MM.1S (cell line): Measurements from ENCODE around the gene UBE2B.

Experiments
- CTCF ChIP-seq: fragments of 300-600 bp; sonication (generic); IDR thresholded peaks from 2 replicates; pipeline ENCODE4 v1.5.1; 2016; ENCODE audit warnings: antibody characterized with exemption, low read length, mixed read lengths
- EZH2 ChIP-seq: fragments of 300-600 bp; sonication (generic); optimal IDR thresholded peaks from 2 replicates; pipeline ENCODE3; 2017; ENCODE audit warnings: low read depth, mild to moderate bottlenecking, antibody characterized with exemption, low read length, mixed read lengths
- EZH2phosphoT487 ChIP-seq: fragments of 300-600 bp; sonication (generic); IDR thresholded peaks from 2 replicates; pipeline ENCODE4 v1.6.1; 2018; ENCODE audit warnings: antibody characterized with exemption, low read length

DNA sequence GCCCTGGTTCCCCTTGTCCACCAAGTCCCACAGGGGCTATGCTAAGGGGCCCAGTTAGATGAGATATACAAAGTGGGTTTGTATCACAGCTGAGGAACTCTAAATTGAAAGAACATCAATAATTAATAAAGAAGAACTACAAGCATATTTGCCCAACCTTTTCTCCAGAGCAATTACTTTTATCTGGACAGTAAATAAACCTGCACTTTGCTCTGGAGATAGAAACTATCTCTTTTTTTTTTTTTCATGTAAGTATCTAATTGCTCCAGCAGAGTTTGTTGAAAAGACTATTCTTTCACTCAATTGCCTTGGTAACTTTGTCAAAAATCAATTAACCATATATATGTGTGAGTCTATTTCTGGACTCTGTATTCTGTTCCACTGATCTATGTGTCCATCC is 46.3 kb downstream of the UBE2B start:
- TF ChIP-seq CTCF (no peak), EZH2 (no peak), EZH2phosphoT487 (no peak)
